Panc1 (cell line): ENCODE data around the gene LMF1.

Source experiments
- POLR2AphosphoS5 ChIP-seq: IDR thresholded peaks from 2 replicates; pipeline ENCODE4 v1.6.1; 2012; ENCODE audit warnings: mild to moderate bottlenecking, low read depth, low read length, moderate library complexity
- SIN3A ChIP-seq: IDR thresholded peaks from 2 replicates; pipeline ENCODE4 v1.6.1; 2012; ENCODE audit warnings: low read depth, mild to moderate bottlenecking, low read length, moderate library complexity, borderline replicate concordance; ENCODE audit not compliant: insufficient read depth
- TCF7L2 ChIP-seq: IDR thresholded peaks from 2 replicates; pipeline ENCODE4 v1.6.1; 2011; ENCODE audit warnings: mild to moderate bottlenecking, low read depth, low read length, inconsistent platforms
- TF ChIP-seq, protein P1 (sequence below): fragments of 450-650 bp; IDR thresholded peaks from 2 replicates; pipeline ENCODE4 v1.5.1; 2017; ENCODE audit warnings: mild to moderate bottlenecking
- TF ChIP-seq, protein P2 (sequence below), 2 experiments: IDR thresholded peaks; 2 replicates each; pipeline ENCODE4 v1.6.1; 2011 to 2012; ENCODE audit warnings: low read depth in 2 of 2, control low read depth in 1 of 2, low read length in 1 of 2, mild to moderate bottlenecking in 1 of 2, moderate library complexity in 1 of 2; ENCODE audit not compliant: insufficient read depth in 1 of 2

DNA sequence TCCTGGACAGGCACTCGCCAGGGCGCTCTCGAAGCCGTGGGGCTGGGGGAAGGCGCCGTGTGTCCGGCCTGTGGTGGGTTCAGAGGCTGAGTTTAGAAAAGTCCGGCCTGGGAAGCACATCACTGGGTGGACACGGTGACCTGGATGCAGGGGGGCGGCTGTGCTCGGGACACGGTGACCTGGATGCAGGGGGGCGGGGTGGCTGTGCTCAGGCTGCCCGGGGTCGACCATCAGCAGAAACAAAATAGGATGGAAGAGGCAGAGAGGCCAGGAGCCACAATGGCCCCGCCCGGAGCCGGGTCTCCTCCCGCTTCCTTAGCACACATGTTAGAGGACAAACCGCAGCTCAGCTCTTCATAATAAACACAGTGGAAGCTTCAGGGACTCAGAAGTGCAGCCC lies 127.0 kb downstream of the LMF1 start:
- TF ChIP-seq, protein P1, sequence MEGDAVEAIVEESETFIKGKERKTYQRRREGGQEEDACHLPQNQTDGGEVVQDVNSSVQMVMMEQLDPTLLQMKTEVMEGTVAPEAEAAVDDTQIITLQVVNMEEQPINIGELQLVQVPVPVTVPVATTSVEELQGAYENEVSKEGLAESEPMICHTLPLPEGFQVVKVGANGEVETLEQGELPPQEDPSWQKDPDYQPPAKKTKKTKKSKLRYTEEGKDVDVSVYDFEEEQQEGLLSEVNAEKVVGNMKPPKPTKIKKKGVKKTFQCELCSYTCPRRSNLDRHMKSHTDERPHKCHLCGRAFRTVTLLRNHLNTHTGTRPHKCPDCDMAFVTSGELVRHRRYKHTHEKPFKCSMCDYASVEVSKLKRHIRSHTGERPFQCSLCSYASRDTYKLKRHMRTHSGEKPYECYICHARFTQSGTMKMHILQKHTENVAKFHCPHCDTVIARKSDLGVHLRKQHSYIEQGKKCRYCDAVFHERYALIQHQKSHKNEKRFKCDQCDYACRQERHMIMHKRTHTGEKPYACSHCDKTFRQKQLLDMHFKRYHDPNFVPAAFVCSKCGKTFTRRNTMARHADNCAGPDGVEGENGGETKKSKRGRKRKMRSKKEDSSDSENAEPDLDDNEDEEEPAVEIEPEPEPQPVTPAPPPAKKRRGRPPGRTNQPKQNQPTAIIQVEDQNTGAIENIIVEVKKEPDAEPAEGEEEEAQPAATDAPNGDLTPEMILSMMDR = no peak
- TF ChIP-seq POLR2AphosphoS5 = no peak
- no peak for TF ChIP-seq SIN3A
- TF ChIP-seq, protein P2, sequence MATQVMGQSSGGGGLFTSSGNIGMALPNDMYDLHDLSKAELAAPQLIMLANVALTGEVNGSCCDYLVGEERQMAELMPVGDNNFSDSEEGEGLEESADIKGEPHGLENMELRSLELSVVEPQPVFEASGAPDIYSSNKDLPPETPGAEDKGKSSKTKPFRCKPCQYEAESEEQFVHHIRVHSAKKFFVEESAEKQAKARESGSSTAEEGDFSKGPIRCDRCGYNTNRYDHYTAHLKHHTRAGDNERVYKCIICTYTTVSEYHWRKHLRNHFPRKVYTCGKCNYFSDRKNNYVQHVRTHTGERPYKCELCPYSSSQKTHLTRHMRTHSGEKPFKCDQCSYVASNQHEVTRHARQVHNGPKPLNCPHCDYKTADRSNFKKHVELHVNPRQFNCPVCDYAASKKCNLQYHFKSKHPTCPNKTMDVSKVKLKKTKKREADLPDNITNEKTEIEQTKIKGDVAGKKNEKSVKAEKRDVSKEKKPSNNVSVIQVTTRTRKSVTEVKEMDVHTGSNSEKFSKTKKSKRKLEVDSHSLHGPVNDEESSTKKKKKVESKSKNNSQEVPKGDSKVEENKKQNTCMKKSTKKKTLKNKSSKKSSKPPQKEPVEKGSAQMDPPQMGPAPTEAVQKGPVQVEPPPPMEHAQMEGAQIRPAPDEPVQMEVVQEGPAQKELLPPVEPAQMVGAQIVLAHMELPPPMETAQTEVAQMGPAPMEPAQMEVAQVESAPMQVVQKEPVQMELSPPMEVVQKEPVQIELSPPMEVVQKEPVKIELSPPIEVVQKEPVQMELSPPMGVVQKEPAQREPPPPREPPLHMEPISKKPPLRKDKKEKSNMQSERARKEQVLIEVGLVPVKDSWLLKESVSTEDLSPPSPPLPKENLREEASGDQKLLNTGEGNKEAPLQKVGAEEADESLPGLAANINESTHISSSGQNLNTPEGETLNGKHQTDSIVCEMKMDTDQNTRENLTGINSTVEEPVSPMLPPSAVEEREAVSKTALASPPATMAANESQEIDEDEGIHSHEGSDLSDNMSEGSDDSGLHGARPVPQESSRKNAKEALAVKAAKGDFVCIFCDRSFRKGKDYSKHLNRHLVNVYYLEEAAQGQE (IDR thresholded peaks at IDR 0.05; ENCODE audit: insufficient read depth in 1 of 2, low read depth in 2 of 2, low read length in 1 of 2) = no peak
- no peak for TF ChIP-seq TCF7L2
